HG03460 (cell line): ENCODE measurements around the gene NOC4L.

Experiments
- ATAC-seq: cut with Tn5 transposase; IDR thresholded peaks from one replicate; pipeline ENCODE4 v1.9.1; 2021; ENCODE audit not compliant: unreplicated experiment

NOC4L gene

GRCh38 chr12:132155771-132156572 is 11.7 kb downstream of the NOC4L start:
- ATAC-seq: no peak

GRCh38 chr12:132156573-132157325 is 12.5 kb downstream of the NOC4L start:
- no peak for ATAC-seq

GRCh38 chr12:132157733-132158409 is 13.6 kb downstream of the NOC4L start:
- ATAC-seq: no peak

GRCh38 chr12:132158677-132159554 is 14.7 kb downstream of the NOC4L start:
- ATAC-seq: no peak

GRCh38 chr12:132159555-132160003 is 15.3 kb downstream of the NOC4L start:
- no peak for ATAC-seq

GRCh38 chr12:132160016-132160415 is 15.8 kb downstream of the NOC4L start:
- no peak for ATAC-seq

GRCh38 chr12:132160601-132161035 is 16.4 kb downstream of the NOC4L start:
- no peak for ATAC-seq

- no peak for ATAC-seq
Observed at GRCh38 chr12:132161036-132161781, 17.0 kb downstream of the NOC4L start.

GRCh38 chr12:132161796-132162507 is 17.7 kb downstream of the NOC4L start:
- ATAC-seq: no peak

- no peak for ATAC-seq
Observed at GRCh38 chr12:132162508-132163031, 18.3 kb downstream of the NOC4L start.

- no peak for ATAC-seq
Observed at GRCh38 chr12:132163041-132163910, 19.0 kb downstream of the NOC4L start.

GRCh38 chr12:132163911-132164288 is 19.6 kb downstream of the NOC4L start:
- no peak for ATAC-seq

GRCh38 chr12:132164426-132164825 is 20.2 kb downstream of the NOC4L start:
- no peak for ATAC-seq

- ATAC-seq: no peak
Observed at GRCh38 chr12:132165584-132165983, 21.3 kb downstream of the NOC4L start.

GRCh38 chr12:132166093-132166492 is 21.8 kb downstream of the NOC4L start:
- ATAC-seq: no peak

- no peak for ATAC-seq
Observed at GRCh38 chr12:132166801-132167591, 22.7 kb downstream of the NOC4L start.

GRCh38 chr12:132167611-132168310 is 23.5 kb downstream of the NOC4L start:
- ATAC-seq: no peak
